HG02885 (cell line): ENCODE measurements around the gene NFKB1.

Experiments used
- ATAC-seq: cut with Tn5 transposase; IDR thresholded peaks from one replicate; pipeline ENCODE4 v1.9.1; 2021; ENCODE audit warnings: mild to moderate bottlenecking; ENCODE audit not compliant: unreplicated experiment, poor library complexity

NFKB1 gene

GRCh38 chr4:102529977-102530376 lies 28.8 kb downstream of the NFKB1 start:
- no peak for ATAC-seq

GRCh38 chr4:102530986-102531385 lies 29.8 kb downstream of the NFKB1 start:
- no peak for ATAC-seq

GRCh38 chr4:102531462-102531861 lies 30.3 kb downstream of the NFKB1 start:
- ATAC-seq, result no peak

GRCh38 chr4:102533348-102533747 lies 32.2 kb downstream of the NFKB1 start:
- no peak for ATAC-seq

DNA sequence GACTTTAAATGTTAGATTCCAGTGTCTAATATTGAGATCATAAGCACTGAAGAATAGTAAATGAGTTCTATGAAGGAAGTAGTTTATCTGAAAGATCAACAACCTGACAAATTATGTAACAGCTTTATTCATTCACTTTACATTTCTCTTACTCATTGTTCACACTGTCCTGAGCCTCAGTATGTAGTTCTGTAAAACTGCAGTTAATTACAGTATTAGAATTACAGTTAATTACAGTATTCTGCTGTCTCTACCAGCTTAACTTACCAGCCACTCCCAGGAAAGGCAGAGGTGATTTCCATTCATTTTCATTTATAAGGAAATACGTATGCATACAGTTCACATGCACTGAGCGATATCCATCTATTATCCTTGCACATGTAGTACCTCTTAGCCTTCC lies 32.7 kb downstream of the NFKB1 start:
- no peak for ATAC-seq

- no peak for ATAC-seq
Observed at GRCh38 chr4:102534845-102535244, 33.7 kb downstream of the NFKB1 start.

DNA sequence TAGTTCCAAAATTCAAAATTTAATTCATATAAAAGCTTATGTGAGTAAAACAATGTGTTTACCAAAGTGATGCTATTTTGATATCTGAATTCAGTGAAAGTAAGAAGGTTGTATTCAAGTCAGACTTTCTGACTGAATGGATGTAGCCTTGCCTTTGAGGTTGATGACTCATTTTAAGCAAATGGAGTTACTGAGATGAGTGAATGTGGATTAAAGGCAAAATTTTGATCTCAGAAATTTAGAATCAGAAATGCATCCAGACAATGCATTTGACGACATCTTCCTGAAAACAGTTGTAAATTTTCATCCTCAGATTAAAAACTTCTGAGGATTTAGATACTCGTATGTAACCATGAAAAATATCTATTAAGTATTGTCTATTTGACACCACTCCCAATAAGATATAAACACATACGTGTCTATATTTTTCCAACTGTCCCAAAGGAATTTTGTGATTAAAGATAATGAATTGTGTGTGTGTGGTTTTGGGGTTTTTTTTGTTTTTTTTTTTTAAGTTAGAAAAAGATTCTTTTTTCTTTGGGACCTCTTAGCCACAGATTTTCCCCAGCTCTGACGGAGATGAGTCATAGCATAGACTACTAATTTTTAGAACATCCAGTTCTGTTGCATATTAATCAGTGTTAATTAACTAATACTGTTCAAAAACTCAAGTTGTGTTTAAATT lies 34.4 kb downstream of the NFKB1 start:
- ATAC-seq, result peak; percentile 83

GRCh38 chr4:102536768-102537167 lies 35.6 kb downstream of the NFKB1 start:
- no peak for ATAC-seq

DNA sequence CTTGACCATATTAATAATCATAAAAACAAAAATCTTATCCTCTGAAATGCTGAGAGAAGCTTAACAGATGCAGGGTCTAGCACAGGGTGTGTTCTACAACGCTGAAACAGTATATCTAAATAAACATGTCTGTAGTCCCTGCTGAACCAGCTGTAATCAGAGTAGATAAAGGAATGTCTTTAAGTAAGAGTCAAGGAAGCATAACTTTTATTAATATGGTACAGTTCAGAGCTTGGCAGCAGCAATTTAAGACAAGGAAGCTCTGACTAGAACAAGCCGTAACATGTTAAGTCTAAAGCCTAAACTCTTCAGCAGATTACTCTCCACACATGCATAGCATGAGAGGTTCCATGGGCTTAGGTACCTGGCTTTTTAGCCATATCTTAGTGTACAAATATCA lies 36.1 kb downstream of the NFKB1 start:
- no peak for ATAC-seq

DNA sequence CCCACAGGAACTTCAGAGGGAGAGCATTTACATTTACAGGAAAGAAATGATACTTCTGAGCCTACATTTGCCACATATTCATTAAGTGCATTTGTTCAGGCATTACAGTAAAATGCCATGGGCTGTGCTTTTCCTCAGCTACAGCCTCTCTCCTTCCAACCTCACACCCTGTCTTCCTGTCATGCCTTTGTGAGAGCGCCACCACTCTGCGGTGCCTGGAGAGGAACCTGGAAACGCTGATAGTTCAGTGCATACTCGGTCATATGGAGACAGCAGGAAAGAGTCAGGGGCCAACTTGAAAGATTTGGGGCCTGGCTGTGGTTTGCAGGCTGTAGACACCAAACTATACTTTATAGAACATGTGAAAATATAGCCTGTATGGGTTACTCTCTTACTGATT lies 40.5 kb downstream of the NFKB1 start:
- no peak for ATAC-seq

GRCh38 chr4:102543030-102543928 lies 42.1 kb downstream of the NFKB1 start:
- ATAC-seq, result peak; percentile 72

GRCh38 chr4:102546635-102547034 lies 45.5 kb downstream of the NFKB1 start:
- peak; percentile 58 for ATAC-seq

GRCh38 chr4:102547973-102548372 lies 46.8 kb downstream of the NFKB1 start:
- no peak for ATAC-seq

DNA sequence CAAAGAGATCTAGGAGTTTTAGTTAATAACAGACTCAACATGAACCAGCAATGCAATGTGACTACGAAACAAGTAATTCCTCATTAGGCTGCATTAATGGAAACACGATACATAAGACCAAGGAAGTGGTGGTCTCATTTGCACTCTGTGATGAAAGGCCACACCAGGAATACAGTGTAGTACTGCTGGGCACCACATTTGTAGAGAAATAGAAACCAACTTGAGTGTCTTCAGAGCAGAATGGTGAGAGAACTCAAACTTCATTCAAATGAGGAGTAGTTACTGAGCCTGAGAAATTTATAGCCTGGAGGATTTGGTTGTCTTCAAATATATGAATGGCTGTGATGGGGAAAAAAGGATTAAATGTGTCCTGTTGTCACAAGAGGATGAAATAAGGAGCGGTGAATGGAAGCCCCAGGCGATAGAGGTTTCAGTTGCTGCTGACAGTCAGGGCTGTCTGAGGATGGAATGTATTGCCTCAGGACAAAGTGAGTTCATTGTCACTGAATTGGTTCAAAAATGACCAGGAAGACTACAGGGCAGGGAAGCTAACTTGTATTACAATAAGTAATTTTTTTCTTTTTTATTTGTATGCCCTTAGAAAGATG lies 50.9 kb downstream of the NFKB1 start:
- ATAC-seq, result no peak

DNA sequence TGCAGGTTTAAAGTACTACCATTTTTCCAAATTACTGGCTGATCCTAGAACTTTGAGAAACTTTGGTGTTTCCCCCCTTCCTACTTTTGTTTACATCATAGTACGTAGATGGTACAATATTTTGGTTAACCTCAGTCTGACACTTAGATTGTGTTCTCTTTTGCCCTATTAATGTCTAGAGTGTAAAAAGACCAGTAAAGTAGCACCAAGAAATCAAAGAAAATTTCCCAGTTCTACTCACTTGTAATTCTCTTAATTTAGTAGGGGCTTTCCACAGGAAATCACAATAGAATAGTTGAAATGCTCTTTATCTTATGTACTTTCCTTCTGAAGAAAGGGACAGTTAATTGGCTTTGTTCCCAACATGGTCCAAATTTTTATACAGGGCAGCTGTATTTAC lies 51.6 kb downstream of the NFKB1 start:
- ATAC-seq, result no peak

GRCh38 chr4:102553982-102554381 lies 52.8 kb downstream of the NFKB1 start:
- no peak for ATAC-seq

- ATAC-seq, result no peak
Observed at GRCh38 chr4:102554482-102554881, 53.3 kb downstream of the NFKB1 start.

DNA sequence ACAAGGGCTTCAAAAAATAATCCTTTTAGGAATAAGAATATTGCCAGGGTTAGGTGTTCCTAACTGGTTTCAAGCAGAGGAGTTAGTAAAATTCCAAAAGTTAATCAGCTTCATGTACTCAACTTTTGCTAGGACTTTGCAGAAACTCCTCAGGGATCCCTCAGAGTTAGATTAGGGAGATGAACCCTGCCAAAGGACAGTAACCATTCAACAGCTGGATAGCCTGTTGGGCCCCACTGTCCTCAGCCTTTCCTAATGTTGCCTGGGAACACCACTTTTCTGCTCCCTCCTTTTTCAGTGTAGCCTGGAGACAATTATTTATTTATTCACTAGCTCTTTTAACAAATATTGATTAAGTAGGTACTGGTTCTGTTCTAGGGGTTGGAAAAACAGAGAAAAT lies 53.8 kb downstream of the NFKB1 start:
- ATAC-seq, result no peak

GRCh38 chr4:102557636-102558035 lies 56.5 kb downstream of the NFKB1 start:
- ATAC-seq, result no peak

- ATAC-seq, result peak; percentile 24
Observed at GRCh38 chr4:102560115-102560514, 59.0 kb downstream of the NFKB1 start.
